SKM-1 (cell line): Measurements from ENCODE around the gene SRCIN1.

Experiments used
- DNase-seq: peaks from one replicate; lab custom pipeline; 2025; ENCODE audit not compliant: unreplicated experiment; lab: John Stamatoyannopoulos, UW

Gene SRCIN1

DNA sequence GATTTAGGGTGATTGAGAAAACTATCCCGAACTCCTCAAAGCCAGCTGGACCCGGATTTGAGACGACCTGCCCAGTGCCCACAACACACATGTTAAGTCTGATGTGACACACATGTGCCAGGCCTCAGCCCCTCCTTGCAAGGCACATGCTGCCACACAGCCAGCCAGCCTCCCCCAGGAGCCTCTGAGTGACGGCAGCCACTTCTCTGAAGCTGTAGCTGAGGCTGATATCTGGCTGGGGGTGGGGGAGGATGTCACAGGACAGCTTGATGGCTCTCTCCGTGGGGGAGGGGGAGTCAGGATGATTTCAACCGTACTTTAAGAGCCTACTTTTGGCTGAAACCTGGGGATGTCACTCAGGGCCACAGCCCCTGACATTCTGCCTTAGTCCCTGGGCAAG lies 40.9 kb downstream of the SRCIN1 start:
- no peak for DNase-seq

GRCh38 chr17:38564254-38564837 lies 41.4 kb downstream of the SRCIN1 start:
- no peak for DNase-seq

- DNase-seq, result no peak
Measured at GRCh38 chr17:38563362-38564253, 42.1 kb downstream of the SRCIN1 start.

DNA sequence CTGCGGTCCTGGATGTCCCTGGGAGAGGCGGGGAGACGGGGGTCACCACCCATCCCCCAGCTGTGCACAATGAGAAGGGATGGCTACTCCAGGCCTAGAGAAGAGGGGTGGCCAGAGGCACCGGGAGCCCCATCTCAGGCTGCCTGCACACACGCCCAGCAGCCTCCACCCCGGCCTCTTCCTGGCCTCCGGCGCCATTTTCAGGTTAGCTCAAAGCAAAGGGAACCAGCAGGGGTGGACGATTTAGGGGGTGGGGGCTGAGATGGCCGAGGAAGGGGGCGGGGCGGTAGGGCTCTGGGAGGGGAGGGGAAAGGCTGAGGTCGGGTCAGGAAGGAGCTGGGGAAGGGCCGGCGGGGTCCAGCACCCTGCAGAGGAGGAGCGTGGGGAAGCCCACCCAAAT lies 42.8 kb downstream of the SRCIN1 start:
- no peak for DNase-seq

- no peak for DNase-seq
Measured at GRCh38 chr17:38562215-38562569, 43.6 kb downstream of the SRCIN1 start.

- DNase-seq, result no peak
Measured at GRCh38 chr17:38561416-38562214, 44.1 kb downstream of the SRCIN1 start.

DNA sequence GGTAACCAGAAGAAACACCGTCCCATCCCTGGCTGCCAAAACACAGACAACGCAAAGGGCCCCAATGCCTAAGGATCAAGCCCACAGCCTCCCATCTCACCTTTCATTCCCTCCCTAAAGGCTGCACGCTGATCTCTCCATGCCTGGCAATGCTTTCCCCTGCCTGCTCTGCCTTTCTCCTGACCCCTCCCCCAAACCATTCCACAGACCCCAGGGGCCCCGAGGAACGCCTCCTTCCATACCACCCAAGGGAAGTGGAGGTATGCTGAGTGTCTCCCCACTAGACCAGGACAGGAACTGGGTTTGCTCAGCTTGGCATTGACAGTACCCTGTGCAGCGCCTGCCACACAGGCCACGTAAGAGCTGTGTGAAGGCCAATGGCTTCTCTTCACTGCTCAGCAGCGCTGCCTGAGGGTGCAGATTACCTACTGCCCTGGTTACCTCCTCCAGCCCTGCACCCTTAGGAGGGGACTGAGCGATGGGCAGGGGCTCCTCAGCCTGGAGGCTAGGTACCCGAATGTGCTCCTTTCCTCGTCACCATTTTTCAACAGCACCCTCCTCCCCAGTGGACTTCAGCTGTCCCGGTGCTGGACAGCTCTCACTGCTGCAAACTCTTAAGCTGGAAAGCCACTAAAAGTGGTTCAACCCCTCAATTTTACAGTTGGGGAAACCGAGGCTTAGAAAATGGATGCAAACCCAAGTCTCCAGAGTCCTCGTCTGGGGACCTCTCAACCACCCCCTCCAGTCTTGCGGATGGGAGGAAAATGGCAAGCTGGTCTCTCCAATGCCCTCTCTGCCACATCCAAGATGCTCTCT lies 45.0 kb downstream of the SRCIN1 start:
- DNase-seq, result no peak

DNA sequence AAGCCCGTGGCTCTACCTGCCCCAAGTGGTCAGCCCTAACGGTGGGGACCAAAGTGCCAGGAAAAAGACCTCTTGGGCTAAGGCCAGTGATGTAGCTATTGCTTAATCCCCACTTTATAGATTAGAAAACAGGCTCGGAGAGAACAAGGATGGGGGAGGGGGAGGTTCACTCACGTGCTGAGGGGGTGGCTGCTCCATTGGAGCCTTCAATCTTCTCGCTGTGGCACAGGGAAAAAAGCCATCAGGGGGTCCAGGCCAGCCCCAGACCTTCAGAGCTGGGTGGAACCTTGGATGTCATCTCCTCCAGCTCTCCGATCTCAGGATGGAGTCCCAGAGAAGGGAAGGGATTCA lies 45.9 kb downstream of the SRCIN1 start:
- DNase-seq, result no peak

- DNase-seq, result peak; percentile 88
Measured at GRCh38 chr17:38559051-38559879, 46.5 kb downstream of the SRCIN1 start.

GRCh38 chr17:38558728-38559050 lies 47.1 kb downstream of the SRCIN1 start:
- DNase-seq, result no peak

DNA sequence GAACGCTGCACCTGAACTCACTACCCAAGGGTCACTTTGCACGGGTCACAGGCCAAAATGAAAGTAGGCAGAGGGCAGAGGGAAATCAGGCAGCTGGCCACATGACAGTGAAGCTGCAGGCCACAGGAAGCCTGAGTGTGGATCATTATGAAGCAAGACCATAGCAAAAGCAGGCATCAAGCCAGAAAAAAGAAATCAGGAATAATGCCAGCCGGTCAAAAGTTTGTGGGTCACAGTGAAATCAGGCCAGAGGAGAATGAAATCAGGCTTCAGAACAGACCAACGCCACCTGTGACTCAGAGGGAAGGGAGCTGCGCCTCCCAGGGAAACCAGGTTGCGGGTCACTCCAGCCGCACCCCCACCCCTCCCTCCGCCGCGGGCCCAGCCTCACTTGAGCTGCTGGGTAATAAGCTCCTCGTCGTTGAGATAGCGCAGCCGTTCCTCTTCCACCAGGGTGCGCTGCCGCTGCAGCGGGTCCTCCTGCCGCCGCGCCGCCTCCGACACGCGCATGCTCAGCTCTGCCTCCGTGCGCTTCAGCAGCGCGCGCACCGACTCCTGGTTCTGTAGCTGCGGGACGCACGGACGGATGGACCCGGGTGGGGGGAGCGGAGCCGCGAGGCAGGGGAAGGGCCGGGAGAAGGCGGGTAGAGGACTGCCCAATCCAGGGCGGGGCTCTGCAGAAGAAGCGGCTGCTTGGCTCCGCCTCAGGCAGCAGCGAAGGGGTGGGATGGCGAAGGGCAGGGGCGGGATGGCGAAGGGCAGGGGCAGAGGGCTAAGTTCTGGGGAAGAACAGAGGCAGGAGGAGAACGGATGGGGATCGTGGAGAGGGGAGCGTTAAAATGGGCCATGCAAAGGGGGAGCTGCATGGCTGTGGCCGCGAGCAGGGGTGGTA lies 47.7 kb downstream of the SRCIN1 start:
- DNase-seq, result peak; percentile 89

DNA sequence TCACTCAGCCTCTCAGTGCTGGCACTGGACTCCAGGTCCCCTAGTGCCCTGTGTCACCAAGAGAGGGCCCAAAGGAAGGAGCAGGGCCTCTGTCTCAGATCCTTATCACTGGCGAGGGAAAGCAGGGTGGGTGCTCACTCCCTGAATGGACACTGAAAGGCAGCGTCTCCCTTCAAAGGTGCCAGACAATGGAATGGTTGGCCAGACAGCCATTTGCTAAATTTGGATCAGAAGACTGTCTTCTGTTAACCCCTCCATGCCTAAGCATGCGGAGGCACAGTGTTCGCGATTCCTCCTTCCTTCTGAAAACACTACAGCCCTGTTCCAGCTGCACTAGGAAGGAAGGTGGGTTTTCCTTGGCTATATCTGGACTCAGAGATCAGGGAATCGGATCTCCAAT lies 48.4 kb downstream of the SRCIN1 start:
- no peak for DNase-seq

- peak; percentile 61 for DNase-seq
Measured at GRCh38 chr17:38556239-38556638, 49.5 kb downstream of the SRCIN1 start.

- DNase-seq, result no peak
Measured at GRCh38 chr17:38554430-38555350, 51.1 kb downstream of the SRCIN1 start.

GRCh38 chr17:38552343-38552742 lies 53.4 kb downstream of the SRCIN1 start:
- DNase-seq, result no peak

DNA sequence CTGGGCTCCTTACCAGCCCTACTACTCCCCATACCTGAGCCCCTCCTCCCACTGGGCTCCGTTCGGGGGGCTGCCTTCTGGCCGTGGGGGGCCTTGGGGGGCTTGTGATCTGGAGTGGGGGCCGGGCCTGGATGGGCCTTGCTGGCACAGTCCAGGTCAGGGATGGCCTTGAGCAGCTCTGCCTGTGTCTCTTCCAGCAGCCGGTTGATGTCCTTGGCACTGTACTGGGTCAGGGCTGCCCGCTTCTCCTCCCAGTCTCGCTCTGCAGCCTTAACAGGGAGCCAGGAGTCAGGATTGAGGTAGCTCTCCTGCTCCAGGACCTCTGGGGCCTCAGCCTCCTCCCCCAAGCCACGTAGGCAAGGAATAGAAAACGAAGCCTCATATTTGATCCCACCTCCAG lies 54.6 kb downstream of the SRCIN1 start:
- DNase-seq, result no peak

DNA sequence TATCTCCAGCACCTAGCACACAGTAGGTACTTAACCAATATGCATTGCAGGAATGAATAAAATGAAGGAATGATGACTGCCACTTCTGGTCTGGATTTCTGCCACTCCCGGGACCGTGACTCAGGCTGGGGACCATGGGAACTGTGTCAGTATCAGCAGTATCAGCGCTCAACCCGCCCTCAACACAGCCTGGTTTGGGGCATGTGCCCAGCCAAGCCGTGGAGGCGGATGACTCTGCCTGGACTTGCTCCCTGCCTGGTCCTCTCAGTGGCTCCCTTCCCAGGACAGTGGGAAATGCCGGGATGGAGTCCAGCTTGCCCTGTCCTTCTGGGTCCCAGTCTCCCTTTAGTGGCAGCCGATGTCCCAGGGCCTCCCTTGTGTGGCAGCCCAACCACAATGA lies 55.1 kb downstream of the SRCIN1 start:
- DNase-seq, result no peak

GRCh38 chr17:38549285-38549684 lies 56.5 kb downstream of the SRCIN1 start:
- DNase-seq, result no peak
